Parathyroid adenoma (tissue), 2 donors: ENCODE results near the gene C2CD4C.

Experiments used
- H2AFZ ChIP-seq: fragments of 300-600 bp; sonication (generic); one replicate; pipeline ENCODE4 v1.7.0; 2017; ENCODE audit warnings: antibody characterized with exemption, mild to moderate bottlenecking
- H3K27ac ChIP-seq: fragments of 300-600 bp; sonication (generic); one replicate; pipeline ENCODE4 v1.7.0; 2017
- H3K27me3 ChIP-seq: fragments of 300-600 bp; sonication (generic); one replicate; pipeline ENCODE4 v1.7.0; 2017; ENCODE audit warnings: low read length; ENCODE audit not compliant: control insufficient read depth, insufficient read depth
- H3K36me3 ChIP-seq: fragments of 300-600 bp; sonication (generic); one replicate; pipeline ENCODE4 v1.7.0; 2017; ENCODE audit warnings: low read length; ENCODE audit not compliant: control insufficient read depth, insufficient read depth
- H3K4me1 ChIP-seq: fragments of 300-600 bp; sonication (generic); one replicate; pipeline ENCODE4 v1.7.0; 2017; ENCODE audit warnings: control low read depth
- H3K4me2 ChIP-seq: fragments of 300-600 bp; sonication (generic); one replicate; pipeline ENCODE4 v1.7.0; 2017; ENCODE audit warnings: low read length
- H3K4me3 ChIP-seq: fragments of 300-600 bp; sonication (generic); one replicate; pipeline ENCODE4 v1.7.0; 2017; ENCODE audit warnings: low read depth, low read length
- H3K79me2 ChIP-seq: fragments of 300-600 bp; sonication (generic); one replicate; pipeline ENCODE4 v1.7.0; 2017; ENCODE audit warnings: control low read depth
- H3K9ac ChIP-seq: fragments of 300-600 bp; sonication (generic); one replicate; pipeline ENCODE4 v1.7.0; 2017; ENCODE audit warnings: mild to moderate bottlenecking
- H3K9me3 ChIP-seq: fragments of 300-600 bp; sonication (generic); one replicate; pipeline ENCODE4 v1.7.0; 2017; ENCODE audit warnings: low read length; ENCODE audit not compliant: control insufficient read depth
- CTCF ChIP-seq: fragments of 300-600 bp; sonication (generic); IDR thresholded peaks from one replicate; pipeline ENCODE4 v1.7.0; 2017; ENCODE audit warnings: antibody characterized with exemption, mild to moderate bottlenecking
- donor health status: primary hyperparathyroidism.

The C2CD4C gene

GRCh38 chr19:402786-403185 lies 6.2 kb downstream of the C2CD4C start:
- Histone ChIP-seq H3K4me2 (no peak overlapping the region), H3K9ac (no peak overlapping the region), H2AFZ (no peak overlapping the region), H3K36me3 (no peaks in the 10 kb centered on the region), H3K27ac (no peak overlapping the region), H3K4me3 (no peak overlapping the region), H3K79me2 (no peaks in the 10 kb centered on the region), H3K27me3 (no peaks in the 10 kb centered on the region), H3K4me1 (no peaks in the 10 kb centered on the region), H3K9me3 (no peaks in the 10 kb centered on the region)
- no peak for TF ChIP-seq CTCF

- Histone ChIP-seq H2AFZ (no peak overlapping the region), H3K4me2 (no peak overlapping the region), H3K9me3 (no peaks in the 10 kb centered on the region), H3K79me2 (no peaks in the 10 kb centered on the region), H3K36me3 (no peaks in the 10 kb centered on the region), H3K27ac (no peak overlapping the region), H3K27me3 (no peaks in the 10 kb centered on the region), H3K4me1 (no peaks in the 10 kb centered on the region), H3K9ac (no peak overlapping the region), H3K4me3 (no peak overlapping the region)
- TF ChIP-seq CTCF: no peak
These were observed 7.0 kb downstream of the C2CD4C start for GRCh38 chr19:401866-402511.

- H2AFZ ChIP-seq: no peak overlapping the region
- no peak overlapping the region for H3K27ac ChIP-seq
- H3K4me3 ChIP-seq: no peak overlapping the region
- H3K9ac ChIP-seq: no peak overlapping the region
- H3K9me3 ChIP-seq: no peaks in the 10 kb centered on the region
- no peak overlapping the region for H3K4me2 ChIP-seq
- no peaks in the 10 kb centered on the region for H3K4me1 ChIP-seq
- no peaks in the 10 kb centered on the region for H3K27me3 ChIP-seq
- no peak for TF ChIP-seq CTCF
- H3K36me3 ChIP-seq: no peaks in the 10 kb centered on the region
- H3K79me2 ChIP-seq: no peaks in the 10 kb centered on the region
These were observed 7.7 kb downstream of the C2CD4C start for GRCh38 chr19:400976-401865.

- no peak overlapping the region for H3K9ac ChIP-seq
- no peaks in the 10 kb centered on the region for H3K9me3 ChIP-seq
- no peak overlapping the region for H3K27ac ChIP-seq
- H3K4me1 ChIP-seq: no peaks in the 10 kb centered on the region
- H3K36me3 ChIP-seq: no peaks in the 10 kb centered on the region
- no peaks in the 10 kb centered on the region for H3K79me2 ChIP-seq
- H3K4me3 ChIP-seq: no peak overlapping the region
- H3K4me2 ChIP-seq: no peak overlapping the region
- no peak overlapping the region for H2AFZ ChIP-seq
- TF ChIP-seq CTCF: no peak
- no peaks in the 10 kb centered on the region for H3K27me3 ChIP-seq
These were observed 9.6 kb downstream of the C2CD4C start for GRCh38 chr19:399370-399769.
